Smooth muscle cell (in vitro differentiated cells): ENCODE measurements around the gene MYBL2. TPM values are rescaled to one million over a fixed set of nuclear protein-coding genes. Genes with fewer than 3 reads are reported as not detected.
A peak's percentile ranks its signal among the peaks of the same experiment; 100 is the strongest.

Experiments
- DNase-seq: peaks from one replicate; lab custom pipeline; 2025; ENCODE audit not compliant: unreplicated experiment; lab: John Stamatoyannopoulos, UW
- H2AFZ ChIP-seq: fragments of 200-600 bp; sonication (generic); 2 replicates; pipeline ENCODE4 v1.6.0; 2016; ENCODE audit warnings: antibody characterized with exemption, low read depth, mild to moderate bottlenecking
- H3F3A ChIP-seq: fragments of 200-600 bp; sonication (generic); 2 replicates; pipeline ENCODE4 v1.6.0; 2017; ENCODE audit warnings: antibody characterized with exemption, low read depth
- H3K27ac ChIP-seq: fragments of 200-600 bp; sonication (generic); 2 replicates; pipeline ENCODE4 v1.5.1; 2016; ENCODE audit warnings: low read depth, mild to moderate bottlenecking
- H3K27me3 ChIP-seq: fragments of 200-600 bp; sonication (generic); 2 replicates; pipeline ENCODE4 v1.6.1; 2016; ENCODE audit warnings: low read depth, mild to moderate bottlenecking
- H3K36me3 ChIP-seq: fragments of 200-600 bp; sonication (generic); 2 replicates; pipeline ENCODE4 v1.5.1; 2016; ENCODE audit warnings: low read depth
- H3K4me1 ChIP-seq: fragments of 200-600 bp; sonication (generic); 2 replicates; pipeline ENCODE4 v1.5.1; 2016; ENCODE audit warnings: low read depth
- H3K4me2 ChIP-seq: fragments of 200-600 bp; sonication (generic); 2 replicates; pipeline ENCODE4 v1.6.0; 2016; ENCODE audit warnings: mild to moderate bottlenecking
- H3K4me3 ChIP-seq: fragments of 200-600 bp; sonication (generic); 2 replicates; pipeline ENCODE4 v1.5.1; 2016; ENCODE audit warnings: mild to moderate bottlenecking
- H3K79me2 ChIP-seq: fragments of 200-600 bp; sonication (generic); 2 replicates; pipeline ENCODE4 v1.6.0; 2016; ENCODE audit warnings: low read depth, mild to moderate bottlenecking
- H3K9ac ChIP-seq: fragments of 200-600 bp; sonication (generic); 2 replicates; pipeline ENCODE4 v1.6.0; 2016; ENCODE audit warnings: low read depth
- H3K9me3 ChIP-seq: fragments of 200-600 bp; sonication (generic); replicated peaks from 2 replicates; pipeline ENCODE4 v1.5.1; 2016; ENCODE audit warnings: low read depth
- H4K20me1 ChIP-seq: fragments of 200-600 bp; sonication (generic); 2 replicates; pipeline ENCODE4 v1.6.0; 2016; ENCODE audit warnings: low read depth
- CTCF ChIP-seq: fragments of 200-600 bp; sonication (generic); IDR thresholded peaks from 2 replicates; pipeline ENCODE4 v1.5.1; 2017; ENCODE audit warnings: borderline replicate concordance, mild to moderate bottlenecking, antibody characterized with exemption; ENCODE audit not compliant: insufficient read depth, poor library complexity, severe bottlenecking
- WGBS: methylation state at CpG from one replicate; pipeline ENCODE4 v1.1.7; 2016; ENCODE audit warnings: low lambda C conversion rate; 5-methylcytosine and 5-hydroxymethylcytosine counted together
- polyA plus RNA-seq: library from polyadenylated mRNA; unstranded; fragments of >200 nt; fragmentation: Nextera tagmentation; extraction: Ambion mirVana; gene quantifications from 2 replicates; pipeline ENCODE4 v1.2.1, GENCODE V29; 2016
- total RNA-seq: library from RNA; depleted of rRNA; stranded (reverse); fragments of >200 nt; gene quantifications from 2 replicates; pipeline ENCODE4 v1.2.3, GENCODE V29; 2014

MYBL2 gene
- total RNA-seq (3.4 and 8.6 TPM in 2 replicates), polyA plus RNA-seq (25.7 and 26.2 TPM in 2 replicates)

GRCh38 chr20:43666376-43667328 lies at the start of gene MYBL2:
Gene MYBL2, plus strand, starts transcription at chr20:43667114. Its CDS starts 170 bp downstream, at chr20:43667284.
- no peak within 1 kb of the TSS for H3K9ac ChIP-seq
- 10% methylated on average over 58 of the region's 90 CpGs for WGBS
- H3K9me3 ChIP-seq = no peaks in the 10 kb centered on the region
- H4K20me1 ChIP-seq = no peaks in the 10 kb centered on the region
- H3K4me1 ChIP-seq = no peaks in the 10 kb centered on the region
- no peaks in the 10 kb centered on the region for H3K79me2 ChIP-seq
- no peaks in the 10 kb centered on the region for H3F3A ChIP-seq
- no peaks in the 10 kb centered on the region for H3K36me3 ChIP-seq
- TF ChIP-seq CTCF = no peak
- peak within 1 kb of the TSS; percentile 44 for H3K4me3 ChIP-seq
- H3K27ac ChIP-seq = no peak within 1 kb of the TSS
- H3K27me3 ChIP-seq = no peaks in the 10 kb centered on the region
- peak within 1 kb of the TSS; percentile 62 for H2AFZ ChIP-seq
- H3K4me2 ChIP-seq = peak within 1 kb of the TSS; percentile 86
- no peak for DNase-seq

- WGBS = over 99% methylated on average over 8 of the region's 8 CpGs
- H3K9me3 ChIP-seq = no peaks in the 10 kb centered on the region
- no peaks in the 10 kb centered on the region for H3K79me2 ChIP-seq
- H3K36me3 ChIP-seq = no peaks in the 10 kb centered on the region
- no peaks in the 10 kb centered on the region for H3K4me1 ChIP-seq
- H3K4me3 ChIP-seq = no peak overlapping the region
- TF ChIP-seq CTCF = no peak
- DNase-seq = no peak
- H3K9ac ChIP-seq = no peak overlapping the region
- H3F3A ChIP-seq = no peaks in the 10 kb centered on the region
- no peaks in the 10 kb centered on the region for H3K27me3 ChIP-seq
- no peak overlapping the region for H3K4me2 ChIP-seq
- H4K20me1 ChIP-seq = no peaks in the 10 kb centered on the region
- H3K27ac ChIP-seq = no peak overlapping the region
- no peak overlapping the region for H2AFZ ChIP-seq
Observed at GRCh38 chr20:43631598-43631997, 35.3 kb upstream of the MYBL2 start.

GRCh38 chr20:43636429-43636828 lies 30.5 kb upstream of the MYBL2 start:
- Histone ChIP-seq H3K4me3 (no peak overlapping the region), H3K27me3 (no peaks in the 10 kb centered on the region), H3K36me3 (peaks cover 5% of the 10 kb centered on the region), H3K27ac (no peak overlapping the region), H3K79me2 (no peaks in the 10 kb centered on the region), H3F3A (no peaks in the 10 kb centered on the region), H2AFZ (no peak overlapping the region), H3K9me3 (no peaks in the 10 kb centered on the region), H3K4me2 (no peak overlapping the region), H3K4me1 (no peaks in the 10 kb centered on the region), H4K20me1 (no peaks in the 10 kb centered on the region), H3K9ac (no peak overlapping the region)
- no peak for DNase-seq
- 91% methylated on average over 2 of the region's 2 CpGs for WGBS
- TF ChIP-seq CTCF = no peak
